ENCODE measurements around the gene SYNDIG1. TPM values are rescaled to one million over a fixed set of nuclear protein-coding genes. Genes with fewer than 3 reads are reported as not detected.
A peak's percentile ranks its signal among the peaks of the same experiment; 100 is the strongest.

Gene SYNDIG1
- polyA plus RNA-seq, 1 experiment, result not detected

- no peaks in the 10 kb centered on the region for H3K27me3 ChIP-seq (ENCODE audit: control insufficient read depth, insufficient read depth, low read length)
- H3K4me3 ChIP-seq (ENCODE audit: low read depth, low read length), result no peak overlapping the region
- ChIA-PET POLR2A (no interaction called here), CTCF (no interaction called here)
- no peaks in the 10 kb centered on the region; the same call in 1 of the 2 replicates for H3K9me3 ChIP-seq (ENCODE audit: control insufficient read depth, insufficient read depth, low read length)
- no peak for TF ChIP-seq CTCF (IDR thresholded peaks at IDR 0.05; ENCODE audit: low read depth, low read length)
- no peak overlapping the region for H3K27ac ChIP-seq (ENCODE audit: low read depth, low read length)
- DNase-seq (ENCODE audit: low read depth, low spot score), result no peak
Observed at GRCh38 chr20:24670981-24671380, 201.6 kb downstream of the SYNDIG1 start.

- peak overlapping the region; percentile 92 for H3K27ac ChIP-seq (ENCODE audit: low read depth, low read length)
- no peaks in the 10 kb centered on the region; the same call in 1 of the 2 replicates for H3K9me3 ChIP-seq (ENCODE audit: control insufficient read depth, insufficient read depth, low read length)
- ChIA-PET CTCF (no interaction called here), POLR2A (interaction anchor here (0.8 to 1.6 kb wide), 4 partner anchors 9 to 37 kb away, joined by 3 to 11 read pairs (median 6); no protein-coding TSS in a partner anchor)
- DNase-seq (ENCODE audit: low read depth, low spot score), result no peak
- H3K4me3 ChIP-seq (ENCODE audit: low read depth, low read length), result no peak overlapping the region
- no peak for TF ChIP-seq CTCF (IDR thresholded peaks at IDR 0.05; ENCODE audit: low read depth, low read length)
- H3K27me3 ChIP-seq (ENCODE audit: control insufficient read depth, insufficient read depth, low read length), result no peaks in the 10 kb centered on the region
Observed at GRCh38 chr20:24672181-24672880, 202.9 kb downstream of the SYNDIG1 start.

- CTCF ChIA-PET, result interaction anchor here (0.7 kb wide), 1 partner anchor 247 kb away, joined by 3 read pairs; no protein-coding TSS in a partner anchor
- Histone ChIP-seq H3K4me3 (ENCODE audit: low read depth, low read length) (no peak overlapping the region), H3K27ac (ENCODE audit: low read depth, low read length) (peak overlapping the region; percentile 98), H3K9me3 (ENCODE audit: control insufficient read depth, insufficient read depth, low read length) (no peaks in the 10 kb centered on the region; the same call in 1 of the 2 replicates), H3K27me3 (ENCODE audit: control insufficient read depth, insufficient read depth, low read length) (no peaks in the 10 kb centered on the region)
- peak; percentile 90 for DNase-seq (ENCODE audit: low read depth, low spot score)
- POLR2A ChIA-PET, result interaction anchor here (0.8 to 1.6 kb wide), 4 partner anchors 9 to 38 kb away, joined by 3 to 11 read pairs (median 6); no protein-coding TSS in a partner anchor
- no peak for TF ChIP-seq CTCF (IDR thresholded peaks at IDR 0.05; ENCODE audit: low read depth, low read length)
Observed at GRCh38 chr20:24672886-24673677, 203.7 kb downstream of the SYNDIG1 start.

GRCh38 chr20:24673678-24674570, 204.5 kb downstream of the SYNDIG1 start:
- DNase-seq (ENCODE audit: low read depth, low spot score), result no peak
- Histone ChIP-seq H3K27ac (ENCODE audit: low read depth, low read length) (peak overlapping the region; percentile 98), H3K4me3 (ENCODE audit: low read depth, low read length) (no peak overlapping the region), H3K9me3 (ENCODE audit: control insufficient read depth, insufficient read depth, low read length) (no peaks in the 10 kb centered on the region; the same call in 1 of the 2 replicates), H3K27me3 (ENCODE audit: control insufficient read depth, insufficient read depth, low read length) (no peaks in the 10 kb centered on the region)
- ChIA-PET POLR2A (interaction anchor here (1.4 to 1.6 kb wide), 2 partner anchors 23 to 39 kb away, joined by 9 to 11 read pairs; no protein-coding TSS in a partner anchor), CTCF (no interaction called here)
- no peak for TF ChIP-seq CTCF (IDR thresholded peaks at IDR 0.05; ENCODE audit: low read depth, low read length)

Measured in AG04450 (cell line).